Loucy (cell line): ENCODE measurements around the gene DNAI4.

Experiments
- H2AFZ ChIP-seq: fragments of 200-600 bp; sonication (generic); 2 replicates; pipeline ENCODE4 v1.6.0; 2016; ENCODE audit warnings: antibody characterized with exemption, mild to moderate bottlenecking, low read length, moderate library complexity
- H3F3A ChIP-seq: fragments of 200-600 bp; 2 replicates; pipeline ENCODE4 v1.6.0; 2016; ENCODE audit warnings: antibody characterized with exemption, low read depth, mild to moderate bottlenecking
- H3K27me3 ChIP-seq: fragments of 200-600 bp; sonication (generic); 2 replicates; pipeline ENCODE4 v1.6.1; 2014; ENCODE audit warnings: low read length, mild to moderate bottlenecking; ENCODE audit not compliant: insufficient read depth, poor library complexity, severe bottlenecking
- H3K36me3 ChIP-seq: fragments of 200-600 bp; sonication (generic); 2 replicates; pipeline ENCODE4 v1.6.1; 2016; ENCODE audit warnings: low read length; ENCODE audit not compliant: insufficient read depth
- H3K4me1 ChIP-seq: fragments of 200-600 bp; sonication (generic); 2 replicates; pipeline ENCODE4 v1.5.1; 2014; ENCODE audit warnings: low read length, mild to moderate bottlenecking; ENCODE audit not compliant: insufficient read depth, poor library complexity, severe bottlenecking
- H3K4me2 ChIP-seq: fragments of 200-600 bp; sonication (generic); 2 replicates; pipeline ENCODE4 v1.6.0; 2014; ENCODE audit warnings: antibody characterized with exemption, low read length, low read depth, mild to moderate bottlenecking; ENCODE audit not compliant: poor library complexity, severe bottlenecking
- H3K4me3 ChIP-seq: fragments of 200-600 bp; sonication (generic); 2 replicates; pipeline ENCODE4 v1.5.1; 2014; ENCODE audit warnings: low read length, mild to moderate bottlenecking, mixed read lengths; ENCODE audit not compliant: poor library complexity, severe bottlenecking
- H3K79me2 ChIP-seq: fragments of 200-600 bp; sonication (generic); 2 replicates; pipeline ENCODE4 v1.6.1; 2014; ENCODE audit warnings: low read length; ENCODE audit not compliant: insufficient read depth
- H3K9ac ChIP-seq: fragments of 200-600 bp; sonication (generic); 2 replicates; pipeline ENCODE4 v1.6.0; 2014; ENCODE audit warnings: mild to moderate bottlenecking, low read depth, low read length, moderate library complexity; ENCODE audit not compliant: poor library complexity, severe bottlenecking
- H3K9me2 ChIP-seq: fragments of 200-600 bp; sonication (generic); replicated peaks from 2 replicates; pipeline ENCODE4 v1.6.1; 2016; ENCODE audit warnings: low read depth, low read length, mixed read lengths
- H3K9me3 ChIP-seq: fragments of 200-600 bp; sonication (generic); 2 replicates; pipeline ENCODE4 v1.6.1; 2014; ENCODE audit warnings: mild to moderate bottlenecking, antibody characterized with exemption, low read length, low read depth; ENCODE audit not compliant: insufficient read depth
- H4K20me1 ChIP-seq: fragments of 200-600 bp; sonication (generic); 2 replicates; pipeline ENCODE4 v1.6.0; 2014; ENCODE audit warnings: antibody characterized with exemption, low read length, mild to moderate bottlenecking; ENCODE audit not compliant: insufficient read depth, poor library complexity, severe bottlenecking
- EZH2phosphoT487 ChIP-seq: fragments of 200-600 bp; IDR thresholded peaks from 2 replicates; pipeline ENCODE4 v1.6.1; 2018; ENCODE audit warnings: antibody characterized with exemption, mild to moderate bottlenecking, moderate library complexity, borderline replicate concordance
- TF ChIP-seq, protein P1 (sequence below): fragments of 200-600 bp; sonication (generic); conservative IDR thresholded peaks from 2 replicates; pipeline ENCODE4 v1.5.1; 2014; ENCODE audit warnings: mild to moderate bottlenecking, antibody characterized with exemption, low read length

Gene DNAI4

GRCh38 chr1:66929691-66929998, 5.0 kb upstream of the DNAI4 start:
- H3K9me3 ChIP-seq: no peaks in the 10 kb centered on the region
- H3K79me2 ChIP-seq: peaks cover 86% of the 10 kb centered on the region
- H3K27me3 ChIP-seq: no peaks in the 10 kb centered on the region
- TF ChIP-seq, protein P1, sequence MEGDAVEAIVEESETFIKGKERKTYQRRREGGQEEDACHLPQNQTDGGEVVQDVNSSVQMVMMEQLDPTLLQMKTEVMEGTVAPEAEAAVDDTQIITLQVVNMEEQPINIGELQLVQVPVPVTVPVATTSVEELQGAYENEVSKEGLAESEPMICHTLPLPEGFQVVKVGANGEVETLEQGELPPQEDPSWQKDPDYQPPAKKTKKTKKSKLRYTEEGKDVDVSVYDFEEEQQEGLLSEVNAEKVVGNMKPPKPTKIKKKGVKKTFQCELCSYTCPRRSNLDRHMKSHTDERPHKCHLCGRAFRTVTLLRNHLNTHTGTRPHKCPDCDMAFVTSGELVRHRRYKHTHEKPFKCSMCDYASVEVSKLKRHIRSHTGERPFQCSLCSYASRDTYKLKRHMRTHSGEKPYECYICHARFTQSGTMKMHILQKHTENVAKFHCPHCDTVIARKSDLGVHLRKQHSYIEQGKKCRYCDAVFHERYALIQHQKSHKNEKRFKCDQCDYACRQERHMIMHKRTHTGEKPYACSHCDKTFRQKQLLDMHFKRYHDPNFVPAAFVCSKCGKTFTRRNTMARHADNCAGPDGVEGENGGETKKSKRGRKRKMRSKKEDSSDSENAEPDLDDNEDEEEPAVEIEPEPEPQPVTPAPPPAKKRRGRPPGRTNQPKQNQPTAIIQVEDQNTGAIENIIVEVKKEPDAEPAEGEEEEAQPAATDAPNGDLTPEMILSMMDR: no peak
- TF ChIP-seq EZH2phosphoT487: no peak
- H3F3A ChIP-seq: peaks cover 19% of the 10 kb centered on the region; the same call in 1 of the 2 replicates
- H2AFZ ChIP-seq: no peak overlapping the region
- H4K20me1 ChIP-seq: peaks cover 77% of the 10 kb centered on the region
- H3K4me3 ChIP-seq: peak overlapping the region; percentile 94
- no peaks in the 10 kb centered on the region for H3K9me2 ChIP-seq
- no peak overlapping the region for H3K9ac ChIP-seq
- H3K4me2 ChIP-seq: peak overlapping the region; percentile 95
- H3K36me3 ChIP-seq: no peaks in the 10 kb centered on the region
- H3K4me1 ChIP-seq: peaks cover 74% of the 10 kb centered on the region

DNA sequence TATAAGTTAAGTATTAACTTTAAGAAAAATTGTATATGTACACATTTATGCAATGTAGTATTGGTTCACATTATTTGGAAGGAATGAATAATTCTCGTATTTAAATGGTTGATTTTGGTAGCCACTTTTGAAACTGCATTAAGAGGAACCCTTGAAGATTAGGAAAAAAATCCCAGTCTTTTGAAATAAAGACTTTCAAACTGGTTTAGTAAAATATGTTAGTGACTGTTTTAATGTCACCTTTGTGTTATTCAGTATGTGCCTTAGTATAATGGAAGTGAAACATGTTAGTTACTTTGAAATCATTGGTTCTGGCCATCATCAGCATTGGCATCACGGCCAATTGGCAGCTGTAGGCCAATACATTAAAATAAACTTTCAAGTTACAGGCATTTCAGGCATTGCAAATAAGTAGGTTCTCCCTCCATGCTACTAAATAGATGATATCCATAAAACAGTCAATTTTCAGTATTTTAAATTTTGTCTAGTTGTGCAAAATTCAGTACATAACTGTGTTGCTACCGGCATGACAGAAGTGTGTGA, 4.6 kb upstream of the DNAI4 start:
- Histone ChIP-seq H3K4me1 (peaks cover 70% of the 10 kb centered on the region), H2AFZ (no peak overlapping the region), H3F3A (peaks cover 19% of the 10 kb centered on the region; the same call in 1 of the 2 replicates), H3K27me3 (no peaks in the 10 kb centered on the region), H3K36me3 (no peaks in the 10 kb centered on the region), H3K4me3 (peak overlapping the region; percentile 94), H3K9ac (no peak overlapping the region), H4K20me1 (peaks cover 73% of the 10 kb centered on the region), H3K4me2 (peak overlapping the region; percentile 95), H3K9me3 (no peaks in the 10 kb centered on the region), H3K79me2 (peaks cover 85% of the 10 kb centered on the region), H3K9me2 (no peaks in the 10 kb centered on the region)
- TF ChIP-seq, protein P1: no peak
- TF ChIP-seq EZH2phosphoT487: no peak

DNA sequence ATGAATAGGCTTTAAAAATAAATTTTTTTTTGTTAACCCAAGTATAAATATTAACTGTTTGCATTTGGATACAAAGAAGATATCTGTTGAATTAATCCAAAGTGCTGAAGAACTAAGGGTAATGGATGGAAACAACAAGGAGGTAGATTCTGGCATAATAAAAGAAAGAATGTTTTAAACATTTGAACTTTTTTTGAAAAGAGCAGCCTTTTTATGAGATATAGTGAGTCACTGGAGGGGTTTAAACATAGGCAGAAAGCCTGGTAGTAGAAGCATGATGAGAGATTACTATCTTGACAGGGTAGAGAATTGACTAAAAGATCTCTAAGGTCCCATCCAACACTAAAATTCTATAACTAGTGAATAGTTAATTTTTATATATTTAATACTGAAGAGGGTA, 2.9 kb upstream of the DNAI4 start:
- no peak for TF ChIP-seq EZH2phosphoT487
- TF ChIP-seq, protein P1: no peak
- Histone ChIP-seq H3K4me3 (peak overlapping the region; percentile 94), H3K9ac (peak overlapping the region; percentile 79), H2AFZ (no peak overlapping the region), H3K9me3 (no peaks in the 10 kb centered on the region), H3K4me1 (peaks cover 67% of the 10 kb centered on the region), H3K79me2 (peaks cover 82% of the 10 kb centered on the region), H3K9me2 (no peaks in the 10 kb centered on the region), H3K36me3 (no peaks in the 10 kb centered on the region), H3K4me2 (peak overlapping the region; percentile 95), H4K20me1 (peaks cover 56% of the 10 kb centered on the region), H3F3A (peaks cover 19% of the 10 kb centered on the region; the same call in 1 of the 2 replicates), H3K27me3 (no peaks in the 10 kb centered on the region)
